ENCODE results near the gene NDUFAF8.

The NDUFAF8 gene

GRCh38 chr17:81200695-81201580 lies 38.2 kb upstream of the NDUFAF8 start:
- no peak for DNase-seq (ENCODE audit: low read depth)

GRCh38 chr17:81202318-81202717 lies 36.8 kb upstream of the NDUFAF8 start:
- DNase-seq (ENCODE audit: low read depth) = no peak

GRCh38 chr17:81203136-81203535 lies 36.0 kb upstream of the NDUFAF8 start:
- DNase-seq (ENCODE audit: low read depth) = no peak

- no peak for DNase-seq (ENCODE audit: low read depth)
These were observed 34.5 kb upstream of the NDUFAF8 start for GRCh38 chr17:81204578-81204977.

GRCh38 chr17:81206166-81206565 lies 33.0 kb upstream of the NDUFAF8 start:
- DNase-seq (ENCODE audit: low read depth) = no peak

- DNase-seq (ENCODE audit: low read depth) = no peak
These were observed 32.5 kb upstream of the NDUFAF8 start for GRCh38 chr17:81206657-81207056.

- DNase-seq (ENCODE audit: low read depth) = no peak
These were observed 31.2 kb upstream of the NDUFAF8 start for GRCh38 chr17:81207610-81208581.

- no peak for DNase-seq (ENCODE audit: low read depth)
These were observed 30.5 kb upstream of the NDUFAF8 start for GRCh38 chr17:81208651-81209050.

GRCh38 chr17:81209141-81209540 lies 30.0 kb upstream of the NDUFAF8 start:
- no peak for DNase-seq (ENCODE audit: low read depth)

GRCh38 chr17:81210466-81210865 lies 28.7 kb upstream of the NDUFAF8 start:
- no peak for DNase-seq (ENCODE audit: low read depth)

GRCh38 chr17:81210868-81211267 lies 28.2 kb upstream of the NDUFAF8 start:
- no peak for DNase-seq (ENCODE audit: low read depth)

- no peak for DNase-seq (ENCODE audit: low read depth)
These were observed 26.8 kb upstream of the NDUFAF8 start for GRCh38 chr17:81212365-81212764.

- DNase-seq (ENCODE audit: low read depth) = no peak
These were observed 25.1 kb upstream of the NDUFAF8 start for GRCh38 chr17:81213978-81214377.

GRCh38 chr17:81217491-81217890 lies 21.6 kb upstream of the NDUFAF8 start:
- DNase-seq (ENCODE audit: low read depth) = no peak

GRCh38 chr17:81218459-81218858 lies 20.7 kb upstream of the NDUFAF8 start:
- DNase-seq (ENCODE audit: low read depth) = no peak

GRCh38 chr17:81218991-81219390 lies 20.1 kb upstream of the NDUFAF8 start:
- DNase-seq (ENCODE audit: low read depth) = no peak

- DNase-seq (ENCODE audit: low read depth) = no peak
These were observed 19.5 kb upstream of the NDUFAF8 start for GRCh38 chr17:81219476-81220180.

GRCh38 chr17:81221371-81221841 lies 17.7 kb upstream of the NDUFAF8 start:
- DNase-seq (ENCODE audit: low read depth) = no peak

GRCh38 chr17:81221842-81222619 lies 17.1 kb upstream of the NDUFAF8 start:
- DNase-seq (ENCODE audit: low read depth) = no peak

GRCh38 chr17:81222620-81222905 lies 16.6 kb upstream of the NDUFAF8 start:
- DNase-seq (ENCODE audit: low read depth) = no peak
